Brain microvascular endothelial cell (primary cell): ENCODE measurements around the gene OR4D11.

ENCODE experiments used
- DNase-seq: peaks from one replicate; pipeline ENCODE4 v3.0.0-alpha.2; 2020
- H3K27ac ChIP-seq: fragments of 250-450 bp; sonication (Bioruptor Pico); 2 replicates; pipeline ENCODE4 v1.5.1; 2020; ENCODE audit warnings: mild to moderate bottlenecking, moderate library complexity
- H3K27me3 ChIP-seq: fragments of 250-450 bp; sonication (Bioruptor Pico); replicated peaks from 2 replicates; pipeline ENCODE4 v1.5.1; 2020; ENCODE audit warnings: mild to moderate bottlenecking
- H3K36me3 ChIP-seq: fragments of 250-450 bp; sonication (Bioruptor Pico); replicated peaks from 2 replicates; pipeline ENCODE4 v1.5.1; 2020; ENCODE audit warnings: mild to moderate bottlenecking
- H3K4me3 ChIP-seq: 2 replicates; pipeline ENCODE4 v1.5.1; 2011; ENCODE audit warnings: low read depth, mild to moderate bottlenecking, control low read depth, low read length, moderate library complexity
- in situ Hi-C: cut with HindIII; loops from 2 replicates; pipeline ENCODE4 v1.10.0; 2017; ENCODE audit warnings: low sequenced_read_pairs, low pct_ligation_motif_present
- TF ChIP-seq, protein P1 (sequence below): IDR thresholded peaks from 2 replicates; pipeline ENCODE4 v1.5.1; 2011; ENCODE audit warnings: low read depth, mild to moderate bottlenecking, moderate library complexity, low read length, control low read depth, inconsistent platforms; ENCODE audit errors: missing control alignments

OR4D11 gene

DNA sequence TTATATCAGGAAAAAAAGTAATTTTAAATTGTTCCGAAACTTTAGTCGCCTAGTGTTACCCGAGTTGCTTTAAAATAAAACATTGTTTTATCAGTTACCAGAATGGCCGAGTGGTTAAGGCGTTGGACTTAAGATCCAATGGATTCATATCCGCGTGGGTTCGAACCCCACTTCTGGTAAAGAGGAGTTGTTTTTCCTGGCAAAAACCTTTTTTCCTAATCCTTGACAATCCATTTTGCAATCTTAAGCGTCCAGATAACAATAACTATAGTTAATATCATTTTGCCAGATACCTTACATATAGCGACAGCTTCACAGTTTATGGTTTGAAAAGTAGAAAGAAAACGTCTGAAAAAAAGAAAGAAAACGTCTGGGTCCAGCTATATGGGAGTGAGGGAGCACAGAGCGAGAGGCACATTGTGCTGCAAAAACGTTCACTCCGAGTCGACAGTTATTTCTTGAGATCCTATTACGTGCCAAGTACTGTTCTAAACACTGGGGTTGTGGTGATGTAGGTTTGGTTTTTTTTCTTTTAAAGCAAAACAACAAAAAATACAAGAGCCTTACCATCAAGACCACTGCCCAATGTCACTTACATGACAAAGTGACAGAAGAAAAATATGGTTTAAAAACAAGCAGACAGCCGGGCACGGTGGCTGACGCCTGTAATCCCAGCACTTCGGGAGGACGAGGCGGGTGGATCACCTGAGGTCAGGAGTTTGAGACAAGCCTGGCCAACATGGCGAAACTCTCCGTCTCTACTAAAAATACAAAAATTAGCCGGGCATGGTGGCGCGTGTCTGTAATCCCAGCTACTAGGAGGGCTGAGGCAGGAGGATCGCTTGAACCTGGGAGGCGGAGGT lies 48.5 kb downstream of the OR4D11 start:
- in situ Hi-C loops: no loop called here
- peak overlapping the region; percentile 83 for H3K27ac ChIP-seq
- H3K4me3 ChIP-seq: peak overlapping the region; percentile 67
- no peaks in the 10 kb centered on the region for H3K27me3 ChIP-seq
- peak; percentile 81 for DNase-seq
- no peaks in the 10 kb centered on the region for H3K36me3 ChIP-seq
- TF ChIP-seq, protein P1, sequence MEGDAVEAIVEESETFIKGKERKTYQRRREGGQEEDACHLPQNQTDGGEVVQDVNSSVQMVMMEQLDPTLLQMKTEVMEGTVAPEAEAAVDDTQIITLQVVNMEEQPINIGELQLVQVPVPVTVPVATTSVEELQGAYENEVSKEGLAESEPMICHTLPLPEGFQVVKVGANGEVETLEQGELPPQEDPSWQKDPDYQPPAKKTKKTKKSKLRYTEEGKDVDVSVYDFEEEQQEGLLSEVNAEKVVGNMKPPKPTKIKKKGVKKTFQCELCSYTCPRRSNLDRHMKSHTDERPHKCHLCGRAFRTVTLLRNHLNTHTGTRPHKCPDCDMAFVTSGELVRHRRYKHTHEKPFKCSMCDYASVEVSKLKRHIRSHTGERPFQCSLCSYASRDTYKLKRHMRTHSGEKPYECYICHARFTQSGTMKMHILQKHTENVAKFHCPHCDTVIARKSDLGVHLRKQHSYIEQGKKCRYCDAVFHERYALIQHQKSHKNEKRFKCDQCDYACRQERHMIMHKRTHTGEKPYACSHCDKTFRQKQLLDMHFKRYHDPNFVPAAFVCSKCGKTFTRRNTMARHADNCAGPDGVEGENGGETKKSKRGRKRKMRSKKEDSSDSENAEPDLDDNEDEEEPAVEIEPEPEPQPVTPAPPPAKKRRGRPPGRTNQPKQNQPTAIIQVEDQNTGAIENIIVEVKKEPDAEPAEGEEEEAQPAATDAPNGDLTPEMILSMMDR: no peak

DNA sequence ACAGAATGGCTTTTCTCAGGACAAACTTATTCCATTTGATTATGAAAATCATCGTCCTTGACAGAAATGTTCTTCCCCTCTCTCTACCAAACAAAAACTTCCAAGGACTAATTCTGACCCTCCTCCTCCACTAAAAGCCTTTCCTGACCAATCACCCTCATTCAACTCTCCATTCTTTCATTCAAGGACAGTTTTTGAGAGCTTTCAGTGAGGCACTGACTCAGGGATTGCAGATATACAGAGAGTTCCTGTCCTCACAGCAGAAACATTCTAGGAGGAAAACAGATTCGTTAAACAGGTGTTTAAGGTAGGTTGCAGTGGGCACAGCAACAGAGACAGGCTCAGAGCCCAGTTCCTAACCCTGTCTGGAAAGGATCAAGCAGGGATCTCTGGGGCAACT lies 49.5 kb downstream of the OR4D11 start:
- no peak overlapping the region for H3K27ac ChIP-seq
- TF ChIP-seq, protein P1: no peak
- DNase-seq: no peak
- H3K27me3 ChIP-seq: no peaks in the 10 kb centered on the region
- no peak overlapping the region for H3K4me3 ChIP-seq
- H3K36me3 ChIP-seq: no peaks in the 10 kb centered on the region
- in situ Hi-C loops: no loop called here

DNA sequence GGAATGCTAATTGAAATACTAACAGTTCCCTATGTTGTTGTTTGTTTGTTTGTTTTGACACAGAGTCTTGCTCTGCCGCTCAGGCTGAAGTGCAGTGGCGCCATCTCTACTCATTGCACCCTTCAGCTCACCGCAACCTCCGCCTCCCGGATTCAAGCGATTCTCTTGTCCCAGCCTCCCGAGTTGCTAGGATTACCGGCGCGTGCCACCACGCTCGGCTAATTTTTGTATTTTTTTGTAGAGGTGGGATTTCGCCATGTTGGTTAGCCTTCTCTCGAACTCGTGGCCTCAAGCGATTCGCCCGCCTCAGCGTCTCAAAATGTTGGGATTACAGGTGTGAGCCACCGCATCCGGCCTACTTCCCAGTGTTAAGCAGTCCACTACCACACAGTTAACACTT lies 49.9 kb downstream of the OR4D11 start:
- DNase-seq: no peak
- no peak overlapping the region for H3K4me3 ChIP-seq
- H3K27me3 ChIP-seq: no peaks in the 10 kb centered on the region
- no peak overlapping the region for H3K27ac ChIP-seq
- TF ChIP-seq, protein P1: no peak
- no peaks in the 10 kb centered on the region for H3K36me3 ChIP-seq
- in situ Hi-C loops: no loop called here
